ENCODE measurements around the gene LAMTOR1.

Gene LAMTOR1

GRCh38 chr11:72140661-72141060, 37.6 kb upstream of the LAMTOR1 start:
- ATAC-seq (ENCODE audit: insufficient read depth, low read depth), result no peak
- H3K9ac ChIP-seq (ENCODE audit: low read depth, low read length), result no peak overlapping the region
- H3K4me3 ChIP-seq (ENCODE audit: low read depth in 1 of 2, low read length in 2 of 2), result no peak overlapping the region
- no peaks in the 10 kb centered on the region for H3K9me3 ChIP-seq (ENCODE audit: insufficient read depth, low read length, severe bottlenecking)
- no peak overlapping the region for H3K4me2 ChIP-seq (ENCODE audit: insufficient read depth, low read length)
- no peaks in the 10 kb centered on the region for H4K20me1 ChIP-seq (ENCODE audit: insufficient read depth, low read length)
- no peaks in the 10 kb centered on the region for H3K36me3 ChIP-seq (ENCODE audit: insufficient read depth, low read length)
- no peaks in the 10 kb centered on the region for H3K79me2 ChIP-seq (ENCODE audit: insufficient read depth, low read length)
- DNase-seq, result no peak
- peaks cover 3% of the 10 kb centered on the region; the same call in 1 of the 2 replicates for H3K4me1 ChIP-seq (ENCODE audit: insufficient read depth, low read length)
- H3K27ac ChIP-seq (ENCODE audit: low read length), result no peak overlapping the region
- H3K27me3 ChIP-seq (ENCODE audit: insufficient read depth, low read length, poor library complexity), result peaks cover 5% of the 10 kb centered on the region
- TF ChIP-seq EZH2 (IDR thresholded peaks at IDR 0.05; ENCODE audit: borderline replicate concordance, low read depth, low read length, severe bottlenecking) (no peak), CTCF (IDR thresholded peaks at IDR 0.05; ENCODE audit: borderline replicate concordance, extremely low read depth, low read length, poor library complexity, severe bottlenecking) (no peak)
- no peak overlapping the region for H2AFZ ChIP-seq (ENCODE audit: low read depth, low read length)

GRCh38 chr11:72139500-72139899, 36.4 kb upstream of the LAMTOR1 start:
- no peak overlapping the region for H2AFZ ChIP-seq (ENCODE audit: low read depth, low read length)
- no peak overlapping the region for H3K9ac ChIP-seq (ENCODE audit: low read depth, low read length)
- no peaks in the 10 kb centered on the region for H4K20me1 ChIP-seq (ENCODE audit: insufficient read depth, low read length)
- no peak overlapping the region for H3K4me3 ChIP-seq (ENCODE audit: low read depth in 1 of 2, low read length in 2 of 2)
- H3K27ac ChIP-seq (ENCODE audit: low read length), result no peak overlapping the region
- DNase-seq (no peak), ATAC-seq (ENCODE audit: insufficient read depth, low read depth) (no peak)
- peaks cover 5% of the 10 kb centered on the region for H3K27me3 ChIP-seq (ENCODE audit: insufficient read depth, low read length, poor library complexity)
- no peaks in the 10 kb centered on the region for H3K79me2 ChIP-seq (ENCODE audit: insufficient read depth, low read length)
- H3K4me1 ChIP-seq (ENCODE audit: insufficient read depth, low read length), result peaks cover 3% of the 10 kb centered on the region; the same call in 1 of the 2 replicates
- no peaks in the 10 kb centered on the region for H3K36me3 ChIP-seq (ENCODE audit: insufficient read depth, low read length)
- no peak overlapping the region for H3K4me2 ChIP-seq (ENCODE audit: insufficient read depth, low read length)
- TF ChIP-seq EZH2 (IDR thresholded peaks at IDR 0.05; ENCODE audit: borderline replicate concordance, low read depth, low read length, severe bottlenecking), result no peak
- TF ChIP-seq CTCF (IDR thresholded peaks at IDR 0.05; ENCODE audit: borderline replicate concordance, extremely low read depth, low read length, poor library complexity, severe bottlenecking), result no peak
- no peaks in the 10 kb centered on the region for H3K9me3 ChIP-seq (ENCODE audit: insufficient read depth, low read length, severe bottlenecking)

GRCh38 chr11:72138821-72139390, 35.8 kb upstream of the LAMTOR1 start:
- DNase-seq (no peak), ATAC-seq (ENCODE audit: insufficient read depth, low read depth) (no peak)
- no peak overlapping the region for H3K27ac ChIP-seq (ENCODE audit: low read length)
- peaks cover 5% of the 10 kb centered on the region for H3K27me3 ChIP-seq (ENCODE audit: insufficient read depth, low read length, poor library complexity)
- H3K4me1 ChIP-seq (ENCODE audit: insufficient read depth, low read length), result peaks cover 2% of the 10 kb centered on the region; the same call in 1 of the 2 replicates
- no peak overlapping the region for H3K9ac ChIP-seq (ENCODE audit: low read depth, low read length)
- no peak overlapping the region for H2AFZ ChIP-seq (ENCODE audit: low read depth, low read length)
- H3K4me2 ChIP-seq (ENCODE audit: insufficient read depth, low read length), result no peak overlapping the region
- no peaks in the 10 kb centered on the region for H3K9me3 ChIP-seq (ENCODE audit: insufficient read depth, low read length, severe bottlenecking)
- no peak for TF ChIP-seq CTCF (IDR thresholded peaks at IDR 0.05; ENCODE audit: borderline replicate concordance, extremely low read depth, low read length, poor library complexity, severe bottlenecking)
- no peaks in the 10 kb centered on the region for H3K36me3 ChIP-seq (ENCODE audit: insufficient read depth, low read length)
- no peak overlapping the region for H3K4me3 ChIP-seq (ENCODE audit: low read depth in 1 of 2, low read length in 2 of 2)
- H4K20me1 ChIP-seq (ENCODE audit: insufficient read depth, low read length), result no peaks in the 10 kb centered on the region
- no peaks in the 10 kb centered on the region for H3K79me2 ChIP-seq (ENCODE audit: insufficient read depth, low read length)
